Endometrial microvascular endothelial cells (primary cell): Measurements from ENCODE around the gene FAM222A. TPM values are rescaled to one million over a fixed set of nuclear protein-coding genes. Genes with fewer than 3 reads are reported as not detected.

Experiments
- in situ Hi-C: cut with HindIII; loops from 2 replicates; pipeline ENCODE4 v1.10.0; 2017; ENCODE audit warnings: low sequenced_read_pairs, low pct_unique_long_range_greater_than_20kb; ENCODE audit errors: inconsistent ontology term
- total RNA-seq: library from RNA; depleted of rRNA; stranded (reverse); fragments of >200 nt; gene quantifications from one replicate; pipeline ENCODE4 v1.2.3, GENCODE V29; 2015; ENCODE audit errors: inconsistent ontology term

FAM222A gene
- total RNA-seq, 1 donor from 2014 or later: 1.0 TPM

DNA sequence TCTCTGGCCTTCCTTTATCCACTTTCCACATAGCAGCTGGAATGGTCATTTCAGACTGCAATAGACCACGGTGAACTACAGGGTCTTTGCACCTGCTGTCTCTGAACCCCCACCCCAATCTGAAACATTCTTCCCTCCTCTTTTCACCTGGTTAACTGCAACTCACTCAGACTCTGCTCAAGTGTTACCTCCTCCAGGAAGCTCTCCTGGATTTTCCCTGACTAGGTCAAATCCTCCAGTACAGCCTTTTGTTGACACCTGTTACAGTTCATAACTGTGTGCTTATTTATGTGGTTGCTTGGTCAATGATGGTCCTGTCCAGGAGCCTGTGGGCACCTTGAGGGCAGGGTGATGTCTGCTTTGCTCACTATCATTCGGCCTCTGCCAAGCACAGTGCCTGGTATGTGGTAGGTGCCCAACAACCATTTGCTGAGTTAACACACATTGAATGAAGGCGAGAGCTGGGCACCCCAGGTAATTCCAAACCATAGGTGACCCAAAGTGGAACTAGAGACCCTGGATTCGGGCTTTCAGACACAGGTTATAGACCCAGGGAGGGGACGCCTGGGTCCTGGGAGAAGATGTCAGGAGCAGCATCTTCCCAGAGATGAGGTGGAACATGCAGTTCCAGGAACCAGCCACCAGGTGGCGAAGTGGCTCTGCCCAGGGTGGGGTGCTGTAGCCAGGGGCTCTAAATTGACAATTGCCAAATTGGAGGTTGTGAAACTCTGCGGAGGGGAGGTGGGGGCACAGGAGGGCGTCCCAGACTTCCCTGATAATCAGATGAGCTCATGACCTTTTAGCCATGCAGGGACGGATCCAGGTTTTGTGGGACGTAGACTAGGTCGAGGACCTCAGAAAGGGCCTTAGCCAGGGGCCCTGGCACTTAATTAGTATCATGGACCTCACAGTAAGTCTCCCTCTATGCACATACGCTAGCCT lies 91.5 kb downstream of the FAM222A start:
- in situ Hi-C loops: no loop called here

DNA sequence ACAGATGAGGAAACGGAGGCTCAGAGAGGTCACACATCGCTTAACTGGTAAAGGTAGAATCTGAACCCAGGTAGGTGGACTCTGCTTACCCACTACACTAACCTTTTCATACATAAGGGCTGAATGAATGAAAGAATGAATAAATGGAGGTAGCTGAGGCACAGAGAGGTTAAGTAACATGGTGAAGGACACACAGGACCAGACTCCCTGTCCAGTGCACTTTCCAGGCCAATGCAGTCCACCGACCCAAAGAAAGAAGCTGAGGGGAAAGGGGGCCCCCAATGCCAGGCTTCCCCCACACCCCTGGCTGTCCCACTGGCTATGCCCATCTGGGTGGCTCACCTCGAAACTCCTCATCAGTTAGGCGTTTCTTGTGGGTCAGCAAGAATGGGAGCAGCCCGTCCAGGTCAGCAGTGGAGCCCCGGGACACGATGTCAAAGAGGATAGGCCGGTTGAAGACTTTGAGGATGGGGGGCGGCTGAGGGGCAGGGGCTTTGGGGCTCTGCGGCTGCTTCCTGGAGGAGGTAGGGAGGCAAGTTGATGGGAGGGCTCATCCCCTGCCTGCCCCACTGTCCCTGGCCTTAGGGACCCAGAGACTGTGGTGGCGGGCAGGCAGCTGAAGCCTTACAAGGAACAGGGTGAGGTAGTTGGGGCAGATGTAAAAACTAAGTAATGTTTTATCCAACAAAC lies 94.5 kb downstream of the FAM222A start:
- in situ Hi-C loops: no loop called here

DNA sequence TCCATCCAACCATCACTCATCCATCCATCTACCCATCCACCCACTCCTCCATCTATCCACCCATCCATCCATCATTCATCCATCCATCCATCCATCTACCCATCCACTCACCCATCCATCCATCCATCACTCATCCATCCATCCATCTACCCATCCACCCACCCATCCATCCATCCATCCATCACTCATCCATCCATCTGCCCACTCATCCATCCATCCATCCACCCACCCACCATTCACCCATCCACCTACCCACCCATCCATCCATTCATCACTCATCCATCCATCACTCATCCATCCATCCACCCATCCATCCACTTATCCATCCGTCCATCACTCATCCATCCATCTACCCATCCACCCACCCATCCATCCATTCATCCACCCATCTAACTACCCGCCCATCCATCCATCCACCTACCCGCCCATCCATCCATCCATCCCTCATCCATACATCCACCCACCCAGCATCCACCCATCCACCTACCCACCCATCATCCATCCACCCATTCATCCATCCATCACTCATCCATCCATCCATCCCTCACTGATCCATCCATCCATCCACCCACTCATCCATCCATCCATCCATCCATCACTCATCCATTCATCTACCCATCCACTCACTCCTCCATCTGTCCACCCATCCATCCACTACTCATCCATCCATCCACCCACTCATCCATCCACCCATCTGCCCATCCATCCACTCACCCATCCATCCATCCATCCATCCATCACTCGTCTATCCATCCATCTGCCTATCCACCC lies 95.4 kb downstream of the FAM222A start:
- in situ Hi-C loops: no loop called here

GRCh38 chr12:109810954-109811623 lies 97.5 kb downstream of the FAM222A start:
- in situ Hi-C loops: no loop called here

DNA sequence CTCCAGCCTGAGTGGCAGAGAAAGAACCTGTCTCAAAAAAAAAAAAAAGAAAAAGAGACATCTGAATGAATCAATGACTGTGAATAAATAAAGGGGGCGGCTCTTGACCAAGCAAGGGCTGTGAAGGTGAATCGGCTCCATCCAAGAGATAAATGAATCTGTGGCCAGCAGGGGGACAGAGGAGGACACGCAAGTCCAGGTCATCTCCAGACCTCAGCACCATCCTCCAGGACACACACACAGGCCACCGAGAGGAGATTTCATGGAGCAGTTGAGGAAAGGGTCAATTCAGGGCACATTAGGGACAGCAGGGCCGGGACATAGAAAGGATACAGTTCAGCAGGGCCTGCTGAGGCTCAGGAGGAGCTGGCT lies 98.0 kb downstream of the FAM222A start:
- in situ Hi-C loops: no loop called here

- in situ Hi-C loops: no loop called here
These were observed 100.3 kb downstream of the FAM222A start for GRCh38 chr12:109813810-109814416.

- in situ Hi-C loops: no loop called here
These were observed 101.0 kb downstream of the FAM222A start for GRCh38 chr12:109814600-109815150.

DNA sequence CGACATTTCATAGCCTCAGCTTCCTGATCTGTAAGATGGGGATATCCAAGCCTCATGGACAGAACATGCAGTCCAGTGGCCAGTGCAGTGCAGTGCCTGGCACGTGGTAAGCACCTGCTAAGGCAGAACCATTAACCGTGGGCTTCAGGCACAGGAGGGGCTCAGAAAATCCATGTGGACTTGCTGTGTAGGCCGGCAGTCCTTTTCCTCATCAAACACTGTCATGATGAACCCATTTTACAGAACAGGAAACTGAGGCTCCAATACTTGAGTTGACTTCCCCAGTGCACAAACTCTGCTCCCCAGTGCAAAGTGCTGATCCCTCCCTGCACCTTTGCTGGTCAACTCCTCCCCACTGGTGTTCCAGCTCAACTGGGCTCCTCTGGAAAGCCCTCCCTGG lies 101.6 kb downstream of the FAM222A start:
- in situ Hi-C loops: no loop called here

GRCh38 chr12:109815757-109816617 lies 102.4 kb downstream of the FAM222A start:
- in situ Hi-C loops: no loop called here

DNA sequence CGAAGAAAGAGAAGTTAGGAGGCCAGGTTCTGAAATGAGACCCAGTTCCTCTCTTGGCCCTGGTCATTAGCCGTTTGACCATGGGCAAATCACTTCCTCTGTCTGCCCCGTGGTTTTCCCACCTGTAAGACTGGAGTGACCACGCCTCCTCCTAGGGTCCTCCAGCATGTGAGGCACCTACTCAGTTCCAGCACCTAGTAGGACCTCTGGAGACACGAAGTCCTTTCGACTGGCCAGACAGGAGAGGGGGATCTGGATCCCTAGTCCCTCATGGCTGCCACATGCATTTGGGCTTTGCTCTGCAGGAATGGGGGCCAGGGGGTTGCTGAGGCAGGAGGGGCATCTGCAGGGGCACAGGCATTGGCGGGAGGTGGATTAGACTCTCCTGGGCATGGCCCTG lies 103.2 kb downstream of the FAM222A start:
- in situ Hi-C loops: no loop called here

- in situ Hi-C loops: no loop called here
These were observed 104.1 kb downstream of the FAM222A start for GRCh38 chr12:109817627-109818231.

GRCh38 chr12:109818253-109818652 lies 104.6 kb downstream of the FAM222A start:
- in situ Hi-C loops: no loop called here

DNA sequence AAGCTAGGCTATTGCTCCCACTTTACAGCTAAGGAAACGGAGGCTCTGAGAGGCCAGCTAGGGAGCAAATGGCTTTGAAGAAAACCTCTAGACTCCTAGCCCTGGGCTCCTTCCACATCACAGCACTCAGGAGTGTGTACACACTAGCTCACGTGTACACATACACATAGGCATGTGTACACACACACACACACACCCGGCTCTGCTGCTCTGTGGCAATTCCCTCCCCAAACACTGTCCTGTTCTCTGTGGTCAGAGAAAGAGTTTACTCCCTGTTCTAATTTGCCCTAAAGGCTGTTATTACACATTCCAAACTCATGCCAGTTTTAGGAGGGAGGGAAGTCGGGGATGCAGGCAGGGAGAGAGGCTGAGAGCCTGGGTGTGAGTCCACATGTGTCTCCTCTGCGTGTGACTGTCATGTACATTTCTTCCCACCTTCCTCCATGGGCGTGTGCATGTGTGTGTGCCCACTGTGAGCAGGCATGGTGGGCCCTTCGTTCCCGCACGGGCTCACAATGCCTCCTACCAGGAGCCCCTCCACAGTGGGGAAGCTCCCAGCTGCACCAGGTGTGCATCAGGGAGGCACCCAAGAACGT lies 105.4 kb downstream of the FAM222A start:
- in situ Hi-C loops: no loop called here
